AG09309 (cell line): ENCODE measurements around the gene ARL16.

Source experiments
- DNase-seq: peaks from one replicate; pipeline ENCODE4 v3.0.0-alpha.2; 2010; ENCODE audit warnings: low read depth
- H3K4me3 ChIP-seq: 2 replicates; pipeline ENCODE4 v1.5.1; 2011; ENCODE audit warnings: mild to moderate bottlenecking, low read depth, low read length, moderate library complexity; ENCODE audit not compliant: control insufficient read depth
- CTCF ChIP-seq: IDR thresholded peaks from 2 replicates; pipeline ENCODE4 v1.5.1; 2011; ENCODE audit warnings: mild to moderate bottlenecking, low read depth, low read length, inconsistent platforms; ENCODE audit not compliant: insufficient read depth, control insufficient read depth; ENCODE audit errors: missing control alignments

ARL16 gene

GRCh38 chr17:81672504-81672903 lies 11.1 kb downstream of the ARL16 start:
- H3K4me3 ChIP-seq = no peak overlapping the region
- no peak for DNase-seq
- TF ChIP-seq CTCF = no peak

- no peak for DNase-seq
- H3K4me3 ChIP-seq = no peak overlapping the region
- no peak for TF ChIP-seq CTCF
Measured at GRCh38 chr17:81667754-81668153, 15.8 kb downstream of the ARL16 start.

GRCh38 chr17:81666342-81667191 lies 17.0 kb downstream of the ARL16 start, which contains the start of the genes CCDC137 and OXLD1:
TSS of gene CCDC137 (plus strand) at chr17:81666737. CDS start at chr17:81666767, 30 bp downstream.
TSS of gene OXLD1 (minus strand) at chr17:81666605. CDS start at chr17:81666577, 28 bp downstream.
- peak within 1 kb of the TSS; percentile 51 for H3K4me3 ChIP-seq
- no peak for TF ChIP-seq CTCF
- DNase-seq = peak; percentile 86

- no peak for TF ChIP-seq CTCF
- DNase-seq = no peak
- peak overlapping the region; percentile 51 for H3K4me3 ChIP-seq
Measured at GRCh38 chr17:81666092-81666341, 17.6 kb downstream of the ARL16 start.

- TF ChIP-seq CTCF = no peak
- no peak for DNase-seq
Measured at GRCh38 chr17:81665205-81666091, 18.1 kb downstream of the ARL16 start.

GRCh38 chr17:81664051-81664470 lies 19.5 kb downstream of the ARL16 start:
- DNase-seq = no peak
- no peak for TF ChIP-seq CTCF
- H3K4me3 ChIP-seq = no peak overlapping the region

More at GRCh38 chr17:81665205-81666091, 18.1 kb downstream of the ARL16 start:
- H3K4me3 ChIP-seq = peak overlapping the region; percentile 51
